HEK293T (cell line): ENCODE results near the gene KCNAB2.

Experiments used
- CTCF ChIA-PET: fragments of 350-600 bp; formaldehyde crosslinking; extraction: SDS; loops from one replicate; lab custom pipeline; 2021; ENCODE audit warnings: antibody characterized with exemption, inconsistent platforms; lab: Yijun Ruan, JAX
- POLR2A ChIA-PET: fragments of 350-600 bp; formaldehyde crosslinking; extraction: SDS; loops from one replicate; lab custom pipeline; 2020; ENCODE audit warnings: antibody characterized with exemption, inconsistent platforms; lab: Yijun Ruan, JAX
- DNase-seq: peaks from one replicate; pipeline ENCODE4 v3.0.0; 2012; ENCODE audit warnings: mixed read lengths; ENCODE audit errors: extremely low spot score
- ARNT ChIP-seq: fragments of 450-650 bp; IDR thresholded peaks from 2 replicates; pipeline ENCODE4 v1.6.1; 2017; ENCODE audit warnings: mild to moderate bottlenecking
- BHLHE40 ChIP-seq: fragments of 450-650 bp; IDR thresholded peaks from 2 replicates; pipeline ENCODE4 v1.6.1; 2016; ENCODE audit warnings: mild to moderate bottlenecking, moderate library complexity, borderline replicate concordance
- CTBP1 ChIP-seq: fragments of 450-650 bp; IDR thresholded peaks from 2 replicates; pipeline ENCODE4 v1.6.1; 2016; ENCODE audit warnings: borderline replicate concordance
- ELF4 ChIP-seq: fragments of 450-650 bp; IDR thresholded peaks from 2 replicates; pipeline ENCODE4 v1.6.1; 2017; ENCODE audit warnings: antibody characterized with exemption
- FOXA1 ChIP-seq: fragments of 450-650 bp; IDR thresholded peaks from 2 replicates; pipeline ENCODE4 v1.6.1; 2016; ENCODE audit warnings: mild to moderate bottlenecking
- FOXM1 ChIP-seq: fragments of 450-650 bp; IDR thresholded peaks from 2 replicates; pipeline ENCODE4 v1.6.1; 2017; ENCODE audit warnings: mild to moderate bottlenecking, borderline replicate concordance
- HDGF ChIP-seq: fragments of 450-650 bp; IDR thresholded peaks from 2 replicates; pipeline ENCODE4 v1.6.1; 2017; ENCODE audit warnings: antibody characterized with exemption, borderline replicate concordance
- L3MBTL2 ChIP-seq: fragments of 450-650 bp; conservative IDR thresholded peaks from 2 replicates; pipeline ENCODE4 v1.6.1; 2016; ENCODE audit warnings: mild to moderate bottlenecking
- LEF1 ChIP-seq: fragments of 450-650 bp; IDR thresholded peaks from 2 replicates; pipeline ENCODE4 v1.6.1; 2017; ENCODE audit warnings: mild to moderate bottlenecking, borderline replicate concordance
- NFRKB ChIP-seq: fragments of 450-650 bp; IDR thresholded peaks from 2 replicates; pipeline ENCODE4 v1.6.1; 2016; ENCODE audit warnings: mild to moderate bottlenecking, moderate library complexity
- SP1 ChIP-seq: fragments of 450-650 bp; IDR thresholded peaks from 2 replicates; pipeline ENCODE4 v1.6.1; 2017
- SUZ12 ChIP-seq: fragments of 450-650 bp; IDR thresholded peaks from 2 replicates; pipeline ENCODE4 v1.6.1; 2016; ENCODE audit warnings: mild to moderate bottlenecking
- TARDBP ChIP-seq: fragments of 450-650 bp; IDR thresholded peaks from 2 replicates; pipeline ENCODE4 v1.6.1; 2016
- ZNF384 ChIP-seq: fragments of 450-650 bp; IDR thresholded peaks from 2 replicates; pipeline ENCODE4 v1.6.1; 2016
- TF ChIP-seq, protein P1 (sequence below): fragments of 450-650 bp; IDR thresholded peaks from 2 replicates; pipeline ENCODE4 v1.6.1; 2016

KCNAB2 gene

DNA sequence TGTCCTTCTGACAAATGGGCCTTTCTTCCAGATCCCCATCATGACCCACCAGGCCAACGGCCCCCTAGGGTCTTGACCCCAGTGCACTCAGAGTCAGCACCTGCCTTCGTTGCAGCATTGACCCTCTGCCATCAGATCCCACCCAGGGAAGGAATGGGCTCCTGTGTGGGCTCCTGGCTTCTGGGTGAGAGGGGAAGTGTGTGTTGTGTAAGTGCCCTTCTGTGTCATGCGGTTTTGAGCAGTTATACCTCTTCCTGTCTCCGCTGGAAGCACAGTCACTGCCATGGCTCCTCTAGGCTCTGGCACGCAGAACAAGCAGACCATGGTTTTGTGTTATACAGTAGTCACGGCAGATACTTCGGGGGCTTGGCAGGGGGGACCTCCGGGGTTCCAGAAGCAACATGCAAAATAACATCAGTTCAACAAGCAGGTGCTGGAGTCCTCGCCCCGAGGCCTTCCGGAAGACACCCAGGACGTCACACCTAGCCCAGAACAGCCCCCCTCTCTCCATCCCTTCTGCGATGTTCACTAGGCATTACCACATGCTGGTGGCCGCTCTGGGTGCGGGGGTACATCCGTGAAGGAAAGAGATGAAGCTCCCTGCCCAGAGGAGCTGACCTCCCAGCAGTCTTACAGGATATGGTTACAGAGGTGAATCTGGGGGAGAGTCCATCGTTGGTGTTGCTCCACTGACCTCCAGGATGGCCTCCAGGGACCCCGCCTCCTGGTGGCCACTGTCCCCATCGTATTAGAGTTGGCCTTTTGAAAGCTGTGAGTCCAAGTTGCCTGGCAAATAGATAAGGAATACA lies 17.4 kb upstream of the KCNAB2 start:
- ChIA-PET POLR2A (no interaction called here), CTCF (no interaction called here)
- no peak for DNase-seq
- TF ChIP-seq FOXA1 (no peak), L3MBTL2 (no peak), FOXM1 (no peak), ELF4 (no peak), TARDBP (no peak), ZNF384 (no peak)

DNA sequence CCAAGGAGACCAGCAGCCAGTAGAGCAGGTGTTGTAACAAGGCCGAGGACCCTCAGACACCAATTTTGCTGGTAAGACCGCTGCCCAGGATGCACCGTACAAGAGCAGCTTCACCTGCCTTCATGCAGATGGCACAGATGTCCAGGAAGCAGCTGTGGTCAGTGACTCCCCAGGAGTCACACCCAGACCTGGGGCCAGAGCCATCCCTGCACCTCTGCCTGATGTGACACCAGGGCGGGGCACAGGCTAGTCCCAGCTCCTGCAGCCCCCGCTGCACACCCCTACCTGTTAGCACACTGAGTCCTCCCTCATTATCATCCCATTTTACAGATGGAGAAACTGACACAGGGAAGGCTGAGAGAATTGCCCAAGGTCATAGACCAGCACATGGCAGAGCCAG lies 16.3 kb upstream of the KCNAB2 start:
- CTCF ChIA-PET: interaction anchor here (1.2 kb wide), 1 partner anchor 13 kb away, joined by 3 read pairs; no protein-coding TSS in a partner anchor
- POLR2A ChIA-PET: no interaction called here
- no peak for TF ChIP-seq SUZ12
- no peak for TF ChIP-seq TARDBP
- no peak for TF ChIP-seq SP1
- TF ChIP-seq CTBP1: no peak
- no peak for TF ChIP-seq NFRKB
- TF ChIP-seq L3MBTL2: no peak
- TF ChIP-seq FOXA1: no peak
- no peak for TF ChIP-seq HDGF
- TF ChIP-seq LEF1: no peak
- TF ChIP-seq ZNF384: no peak
- no peak for DNase-seq

DNA sequence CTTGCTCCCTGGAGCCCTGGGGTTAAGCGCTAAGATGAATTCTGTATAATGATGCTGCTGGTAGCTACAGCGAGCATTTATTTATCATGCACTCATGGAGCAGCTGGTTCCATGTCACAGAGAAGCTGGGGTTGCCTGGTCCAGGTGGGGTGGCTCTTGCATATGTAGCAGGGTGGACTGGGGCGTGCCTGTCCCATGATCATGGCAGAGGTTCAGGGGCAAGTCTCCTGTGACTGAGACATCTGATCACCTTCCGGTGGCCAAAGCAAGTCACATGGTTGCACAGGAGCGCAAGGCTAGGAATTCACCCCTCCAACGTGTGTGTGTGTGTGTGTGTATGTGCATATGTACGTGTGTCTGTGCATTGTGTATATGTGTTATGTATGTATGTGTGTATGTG lies 15.6 kb upstream of the KCNAB2 start:
- TF ChIP-seq ZNF384: no peak
- no peak for TF ChIP-seq ARNT
- no peak for TF ChIP-seq FOXA1
- no peak for TF ChIP-seq TARDBP
- TF ChIP-seq L3MBTL2: no peak
- no peak for TF ChIP-seq FOXM1
- no peak for TF ChIP-seq SUZ12
- no peak for TF ChIP-seq HDGF
- no peak for TF ChIP-seq ELF4
- POLR2A ChIA-PET: no interaction called here
- no peak for DNase-seq
- CTCF ChIA-PET: interaction anchor here (1.2 kb wide), 1 partner anchor 12 kb away, joined by 3 read pairs; no protein-coding TSS in a partner anchor

DNA sequence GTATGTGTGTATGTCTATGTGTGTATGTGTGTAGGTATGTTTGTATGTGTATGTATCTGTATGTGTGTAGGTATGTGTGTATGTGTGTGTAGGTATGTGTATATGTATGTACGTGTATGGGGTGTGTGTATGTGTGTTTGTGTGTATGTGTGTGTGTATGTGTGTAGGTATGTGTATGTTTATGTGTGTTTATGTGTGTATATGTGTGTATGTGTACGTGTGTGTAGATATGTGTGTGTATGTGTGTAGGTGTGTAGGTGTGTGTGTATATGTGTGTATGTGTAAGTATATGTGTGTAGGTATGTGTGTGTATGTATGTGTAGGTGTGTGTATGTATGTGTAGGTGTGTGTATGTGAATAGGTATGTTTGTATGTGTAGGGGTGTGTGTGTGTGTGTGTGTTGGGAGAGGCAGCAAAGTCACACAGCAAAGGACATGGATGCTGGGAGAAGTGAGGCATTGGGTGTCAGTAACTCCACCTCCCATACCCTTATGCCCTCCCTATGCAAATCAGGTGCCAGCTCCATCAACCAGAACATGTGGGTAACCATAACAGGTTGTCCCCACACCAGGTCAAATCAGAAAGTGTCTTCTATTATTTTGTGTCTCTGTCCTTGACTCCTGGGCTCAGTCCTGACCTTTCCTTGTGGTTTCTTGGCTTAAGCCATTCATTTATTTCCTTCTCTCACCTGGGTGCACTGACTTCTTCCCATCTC lies 15.0 kb upstream of the KCNAB2 start:
- ChIA-PET POLR2A (no interaction called here), CTCF (interaction anchor here (1.2 kb wide), 1 partner anchor 11 kb away, joined by 3 read pairs; no protein-coding TSS in a partner anchor)
- DNase-seq: no peak
- TF ChIP-seq ARNT: no peak
- no peak for TF ChIP-seq NFRKB
- peak; percentile 6; the same call in 1 of the 2 replicates for TF ChIP-seq SP1
- TF ChIP-seq HDGF: no peak
- no peak for TF ChIP-seq BHLHE40
- TF ChIP-seq TARDBP: no peak

DNA sequence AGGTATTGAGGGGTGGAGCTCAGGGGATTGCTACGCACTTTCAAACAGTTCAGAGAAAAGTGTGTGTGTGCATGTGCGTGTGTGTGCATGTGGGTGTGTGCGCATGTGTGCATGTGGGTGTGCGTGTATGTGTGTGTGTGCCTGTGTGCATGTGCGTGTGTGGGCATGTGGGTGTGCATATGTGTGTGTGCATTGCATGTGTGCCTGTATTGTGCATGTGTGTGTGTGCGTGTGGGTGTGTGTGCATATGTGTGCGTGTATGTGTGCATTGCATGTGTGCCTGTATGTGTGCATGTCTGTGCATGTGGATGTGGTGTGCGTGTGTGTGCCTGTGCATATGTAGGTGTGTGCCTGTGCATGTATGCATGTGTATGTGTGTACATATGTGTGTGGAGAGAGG lies 12.6 kb upstream of the KCNAB2 start:
- DNase-seq: no peak
- POLR2A ChIA-PET: interaction anchor here (1.0 kb wide), 1 partner anchor 166 kb away, joined by 3 read pairs; the partner anchor contains the start of gene RPL22
- no peak for TF ChIP-seq LEF1
- no peak for TF ChIP-seq TARDBP
- no peak for TF ChIP-seq BHLHE40
- no peak for TF ChIP-seq CTBP1
- TF ChIP-seq FOXA1: no peak
- TF ChIP-seq ARNT: no peak
- TF ChIP-seq FOXM1: no peak
- no peak for TF ChIP-seq HDGF
- no peak for TF ChIP-seq NFRKB
- TF ChIP-seq ELF4: no peak
- TF ChIP-seq SP1: no peak
- no peak for TF ChIP-seq SUZ12
- CTCF ChIA-PET: interaction anchor here (1.0 kb wide), 1 partner anchor 10 kb away, joined by 5 read pairs; no protein-coding TSS in a partner anchor

DNA sequence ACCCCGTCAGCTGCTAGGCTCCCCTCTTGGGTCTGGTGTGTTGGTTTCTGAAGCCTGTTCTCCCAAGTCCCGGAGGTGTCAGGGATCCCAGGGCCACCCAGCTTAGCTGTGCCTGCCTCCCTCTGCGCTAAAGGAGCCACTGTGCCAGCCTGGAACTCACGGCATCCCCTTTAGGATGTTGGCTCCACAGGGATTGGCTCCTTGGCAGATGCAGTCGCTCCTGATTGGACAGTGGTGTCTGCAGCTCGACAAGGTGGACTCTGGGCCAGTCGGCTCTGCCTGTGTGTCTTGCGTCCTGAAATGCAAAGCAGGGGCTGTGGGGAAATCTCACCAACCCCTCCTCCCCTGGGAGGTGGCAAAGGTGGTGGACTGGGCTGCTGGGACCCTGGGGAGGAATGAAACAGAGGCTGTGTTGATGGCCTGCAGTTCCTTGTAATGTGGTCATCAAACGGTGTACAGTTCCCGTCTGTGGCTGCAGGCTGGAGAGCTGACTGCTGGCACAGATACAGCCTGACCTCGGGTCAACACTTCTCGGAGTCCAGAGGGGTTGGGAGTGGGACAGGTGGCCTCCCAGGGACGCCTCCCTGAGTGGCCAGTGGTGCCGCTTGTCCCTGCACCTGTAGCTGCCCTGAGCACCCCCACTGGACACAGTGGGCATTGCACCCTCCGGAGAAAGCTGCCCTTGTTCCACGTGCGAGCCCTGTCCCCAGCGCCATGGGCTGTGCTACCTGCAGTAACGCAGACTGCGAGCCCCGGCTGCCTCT lies 11.5 kb upstream of the KCNAB2 start:
- POLR2A ChIA-PET: interaction anchor here (1.3 kb wide), 1 partner anchor 42 kb away, joined by 4 read pairs; the partner anchor contains the start of gene NPHP4
- DNase-seq: peak; percentile 76
- CTCF ChIA-PET: interaction anchor here (0.5 to 2.3 kb wide), 11 partner anchors 8 to 195 kb away, joined by 3 to 9 read pairs (median 4); no protein-coding TSS in a partner anchor
- TF ChIP-seq TARDBP: no peak
- TF ChIP-seq ARNT: no peak
- no peak for TF ChIP-seq ELF4
- TF ChIP-seq HDGF: no peak
- no peak for TF ChIP-seq ZNF384
- TF ChIP-seq SUZ12: no peak
- TF ChIP-seq SP1: no peak
- TF ChIP-seq, protein P1, sequence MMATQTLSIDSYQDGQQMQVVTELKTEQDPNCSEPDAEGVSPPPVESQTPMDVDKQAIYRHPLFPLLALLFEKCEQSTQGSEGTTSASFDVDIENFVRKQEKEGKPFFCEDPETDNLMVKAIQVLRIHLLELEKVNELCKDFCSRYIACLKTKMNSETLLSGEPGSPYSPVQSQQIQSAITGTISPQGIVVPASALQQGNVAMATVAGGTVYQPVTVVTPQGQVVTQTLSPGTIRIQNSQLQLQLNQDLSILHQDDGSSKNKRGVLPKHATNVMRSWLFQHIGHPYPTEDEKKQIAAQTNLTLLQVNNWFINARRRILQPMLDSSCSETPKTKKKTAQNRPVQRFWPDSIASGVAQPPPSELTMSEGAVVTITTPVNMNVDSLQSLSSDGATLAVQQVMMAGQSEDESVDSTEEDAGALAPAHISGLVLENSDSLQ: no peak
- TF ChIP-seq CTBP1: no peak
- TF ChIP-seq NFRKB: no peak
- TF ChIP-seq LEF1: no peak
- TF ChIP-seq L3MBTL2: no peak
- no peak for TF ChIP-seq BHLHE40
- TF ChIP-seq FOXA1: no peak
